ENCODE measurements around the gene IMPDH2. TPM values are rescaled to one million over a fixed set of nuclear protein-coding genes. Genes with fewer than 3 reads are reported as not detected.

The IMPDH2 gene
- total and polyA plus RNA-seq, 2 of the 8 experiments (the other 6 are each of a cell fraction or from before 2014, with no cell fraction given), result 374 to 409 TPM

DNA sequence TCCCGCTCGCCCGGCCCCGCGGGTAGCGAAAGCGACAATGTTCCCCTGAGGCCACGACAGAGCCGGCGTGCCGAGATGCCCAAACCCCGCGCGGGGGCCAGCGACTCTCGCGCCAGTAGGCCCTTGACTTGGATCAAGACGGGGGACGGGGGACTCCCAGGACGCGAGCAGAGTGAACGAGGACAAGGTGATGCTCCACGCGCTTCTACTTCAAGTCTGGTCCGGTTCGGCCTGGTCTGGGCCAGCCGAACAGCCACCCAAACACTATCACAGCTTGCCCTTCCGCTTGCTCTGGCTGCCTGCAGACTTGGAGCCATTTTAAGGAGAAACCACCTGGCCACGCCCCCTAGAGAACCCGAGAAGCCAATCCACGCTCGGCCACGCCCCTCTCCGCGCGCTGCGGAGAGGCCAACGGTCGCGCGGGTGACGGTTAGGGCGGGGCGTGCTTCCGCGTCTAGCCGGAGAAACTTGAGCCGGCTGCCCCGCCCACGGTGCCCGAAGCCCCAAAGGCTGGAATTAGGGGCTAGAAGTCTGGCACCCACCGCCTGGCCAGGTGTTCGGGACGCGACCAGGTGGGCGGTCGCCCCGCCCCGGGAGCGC lies 7.9 kb downstream of the IMPDH2 start (continued):
- no peak for TF ChIP-seq RBBP5 (IDR thresholded peaks at IDR 0.05; ENCODE audit: borderline replicate concordance, low read depth, low read length)
- TF ChIP-seq MAFK (IDR thresholded peaks at IDR 0.05; ENCODE audit: low read depth, low read length), result no peak
- no peak for TF ChIP-seq RAD21 (IDR thresholded peaks at IDR 0.05 in 1 of 2, conservative IDR thresholded peaks at IDR 0.05 in 1 of 2; ENCODE audit: low read depth in 2 of 2, low read length in 2 of 2)
- TF ChIP-seq SP1 (IDR thresholded peaks at IDR 0.05; ENCODE audit: low read depth, low read length), result peak; percentile 70; the same call in 1 of the 2 replicates
- no peak for TF ChIP-seq KDM1A (IDR thresholded peaks at IDR 0.05; ENCODE audit: borderline replicate concordance, low read length)
- 0 out of 2 replicates have a peak, but pooled peaks have one; percentile 62 for TF ChIP-seq GTF2F1 (IDR thresholded peaks at IDR 0.05; ENCODE audit: borderline replicate concordance, low read depth, low read length)
- no peak for TF ChIP-seq CEBPB (IDR thresholded peaks at IDR 0.05; ENCODE audit: low read depth, low read length)
- no peak for TF ChIP-seq CHD1 (IDR thresholded peaks at IDR 0.05; ENCODE audit: low read depth, low read length)
- TF ChIP-seq SIX5 (IDR thresholded peaks at IDR 0.05; ENCODE audit: low read depth, low read length), result no peak; the same call in 1 of the 2 replicates
- no peak for TF ChIP-seq SIRT6 (IDR thresholded peaks at IDR 0.05; ENCODE audit: low read length)
- TF ChIP-seq, protein P1, sequence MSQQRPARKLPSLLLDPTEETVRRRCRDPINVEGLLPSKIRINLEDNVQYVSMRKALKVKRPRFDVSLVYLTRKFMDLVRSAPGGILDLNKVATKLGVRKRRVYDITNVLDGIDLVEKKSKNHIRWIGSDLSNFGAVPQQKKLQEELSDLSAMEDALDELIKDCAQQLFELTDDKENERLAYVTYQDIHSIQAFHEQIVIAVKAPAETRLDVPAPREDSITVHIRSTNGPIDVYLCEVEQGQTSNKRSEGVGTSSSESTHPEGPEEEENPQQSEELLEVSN (IDR thresholded peaks at IDR 0.05), result no peak
- TF ChIP-seq JUND (IDR thresholded peaks at IDR 0.05; ENCODE audit: low read length), result no peak
- no peak for TF ChIP-seq RXRA (IDR thresholded peaks at IDR 0.05; ENCODE audit: insufficient read depth, low read depth, low read length)
- TF ChIP-seq TBP (IDR thresholded peaks at IDR 0.05; ENCODE audit: low read depth, low read length), result peak; percentile 96
- TF ChIP-seq SP4 (IDR thresholded peaks at IDR 0.05; ENCODE audit: low read length), result 0 out of 2 replicates have a peak, but pooled peaks have one; percentile 60
- TF ChIP-seq TCF12 (IDR thresholded peaks at IDR 0.05; ENCODE audit: low read depth, low read length), result no peak
- TF ChIP-seq HDAC2 (IDR thresholded peaks at IDR 0.05; ENCODE audit: borderline replicate concordance in 1 of 2, low read depth in 2 of 2, low read length in 2 of 2), result peak in 1 of 2 experiments; percentile 19; a peak in 1 of 4 replicates
- peak; percentile 92 for TF ChIP-seq CREB1 (IDR thresholded peaks at IDR 0.05)
- no peak for TF ChIP-seq SAP30 (IDR thresholded peaks at IDR 0.05; ENCODE audit: insufficient read depth, insufficient replicate concordance, low read length)
- peak; percentile 74 for TF ChIP-seq TAF7 (optimal IDR thresholded peaks at IDR 0.05; ENCODE audit: borderline replicate concordance, low read depth, low read length)
- TF ChIP-seq CBX5 (IDR thresholded peaks at IDR 0.05; ENCODE audit: low read depth, low read length), result no peak
- TF ChIP-seq, protein P2, sequence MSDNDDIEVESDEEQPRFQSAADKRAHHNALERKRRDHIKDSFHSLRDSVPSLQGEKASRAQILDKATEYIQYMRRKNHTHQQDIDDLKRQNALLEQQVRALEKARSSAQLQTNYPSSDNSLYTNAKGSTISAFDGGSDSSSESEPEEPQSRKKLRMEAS (IDR thresholded peaks at IDR 0.05), result peak; percentile 70

All from H1 (cell line).